Erythroblast (primary cell): ENCODE results near the gene RBFOX2.

Experiments used
- GATA1 ChIP-seq: IDR thresholded peaks from 2 replicates; pipeline ENCODE4 v1.6.1; 2011; ENCODE audit warnings: low read depth, mild to moderate bottlenecking, control low read depth, low read length, moderate library complexity
- POLR2A ChIP-seq: IDR thresholded peaks from 2 replicates; pipeline ENCODE4 v1.6.1; 2011; ENCODE audit warnings: mild to moderate bottlenecking, low read length

DNA sequence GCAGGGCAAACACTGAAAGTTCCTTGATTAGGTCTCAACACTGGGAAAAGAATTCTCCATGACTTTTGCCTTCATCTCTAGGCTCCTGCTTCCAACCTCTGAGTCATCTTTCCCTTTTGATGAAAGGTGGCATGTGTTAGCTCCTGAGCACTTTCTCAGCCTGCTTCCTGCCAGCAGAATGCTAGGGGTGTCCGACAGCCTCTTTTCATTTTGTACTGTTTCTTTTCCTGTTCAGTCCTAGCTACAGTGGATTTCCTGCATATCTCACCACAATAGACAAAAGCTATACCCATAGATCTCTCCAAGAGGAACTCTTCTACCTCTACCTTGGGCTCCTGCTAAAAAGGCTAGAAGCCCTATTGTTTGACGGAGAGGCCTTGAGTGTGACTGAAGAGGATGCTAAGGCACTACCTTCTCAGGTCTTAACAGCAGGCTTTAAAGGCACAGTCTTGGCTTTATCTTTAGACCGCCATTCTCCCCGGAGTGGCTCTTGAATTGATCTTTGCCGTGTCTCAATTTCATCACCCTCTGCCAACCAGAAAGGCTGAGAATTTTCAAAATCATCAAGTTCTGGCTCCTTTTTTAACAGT lies 145.5 kb downstream of the RBFOX2 start:
- TF ChIP-seq POLR2A (no peak), GATA1 (no peak)
